ENCODE measurements around the gene METTL8. TPM values are rescaled to one million over a fixed set of nuclear protein-coding genes. Genes with fewer than 3 reads are reported as not detected.
"Not testable (repeated sequence)": the region's sequence is repeated elsewhere in the genome, so short reads cannot be mapped to it uniquely, and the experiment has no call there.

The METTL8 gene
- total RNA-seq, 1 experiment from 2014 or later = 19.5 TPM

DNA sequence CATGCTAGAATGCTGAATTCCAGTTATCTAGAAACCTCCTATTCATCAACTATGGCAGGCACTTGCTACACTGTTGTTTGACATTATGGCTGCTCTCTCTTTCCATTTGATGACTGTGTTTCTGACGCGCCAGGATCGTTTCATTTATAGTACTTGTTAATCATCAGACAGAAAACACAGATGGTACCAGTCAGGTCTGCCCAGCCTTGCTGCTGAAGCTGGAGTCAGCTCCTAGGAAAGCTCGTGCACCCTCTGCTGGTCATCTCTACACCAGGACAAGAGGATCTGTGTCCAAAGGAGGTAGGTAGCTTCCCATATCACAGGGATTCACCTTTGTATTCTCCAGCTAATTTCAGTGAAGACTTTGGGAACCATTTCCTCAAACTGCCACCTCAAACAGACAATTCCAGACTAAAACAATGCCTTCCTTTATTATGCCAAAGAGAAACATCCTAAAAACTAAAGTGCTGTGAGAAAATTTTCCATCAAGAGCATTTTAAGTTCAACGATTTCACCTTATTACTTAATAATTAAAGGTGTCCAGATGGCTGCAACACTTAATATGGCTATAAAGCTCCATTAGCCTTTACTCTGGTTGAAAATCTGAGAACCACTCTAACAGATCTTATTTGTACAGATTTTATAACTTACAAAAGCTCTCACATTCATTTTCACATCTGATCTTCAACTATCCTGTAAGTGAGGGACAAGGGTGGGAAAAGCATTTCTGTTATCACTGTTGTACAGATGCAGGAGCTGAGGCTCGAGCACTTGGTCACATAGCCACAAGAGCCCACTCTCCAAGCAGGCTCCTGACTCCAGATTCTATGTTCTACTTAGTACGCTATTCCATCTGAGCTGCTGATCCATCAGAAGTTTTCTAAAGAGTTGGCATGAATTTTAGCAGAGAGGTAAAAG is 17.5 kb downstream of the METTL8 start:
- Histone ChIP-seq H3K4me3 (no peak overlapping the region), H3K27me3 (replicated peaks) (no peaks in the 10 kb centered on the region), H3K27ac (no peak overlapping the region), H3K9me3 (replicated peaks) (no peaks in the 10 kb centered on the region), H3K4me1 (replicated peaks) (peaks cover 8% of the 10 kb centered on the region), H3K36me3 (no peaks in the 10 kb centered on the region)
- peak; percentile 71 to 92 for DNase-seq (ENCODE audit: low read depth in 1 of 2, low spot score in 2 of 2)

DNA sequence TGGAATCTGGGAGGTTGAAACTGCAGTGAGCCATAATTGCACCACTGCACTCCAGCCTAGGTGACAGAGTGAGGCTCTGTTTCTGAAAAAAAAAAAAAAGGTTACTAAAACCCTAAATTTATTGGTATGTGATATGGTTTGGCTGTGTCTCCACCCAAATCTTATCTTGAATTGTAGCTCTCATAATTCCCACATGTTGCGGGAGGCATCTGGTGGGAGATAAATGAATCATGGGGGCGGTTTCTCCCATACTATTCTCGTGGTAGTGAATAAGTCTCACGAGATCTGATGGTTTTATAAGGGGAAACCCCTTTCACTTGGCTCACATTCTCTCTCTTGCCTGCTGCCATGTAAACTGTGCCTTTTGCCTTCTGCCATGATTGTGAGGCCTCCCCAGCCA is 19.1 kb downstream of the METTL8 start:
- H3K36me3 ChIP-seq = not testable (repeated sequence)
- peaks cover 20% of the 10 kb centered on the region for H3K4me1 ChIP-seq (replicated peaks)

DNA sequence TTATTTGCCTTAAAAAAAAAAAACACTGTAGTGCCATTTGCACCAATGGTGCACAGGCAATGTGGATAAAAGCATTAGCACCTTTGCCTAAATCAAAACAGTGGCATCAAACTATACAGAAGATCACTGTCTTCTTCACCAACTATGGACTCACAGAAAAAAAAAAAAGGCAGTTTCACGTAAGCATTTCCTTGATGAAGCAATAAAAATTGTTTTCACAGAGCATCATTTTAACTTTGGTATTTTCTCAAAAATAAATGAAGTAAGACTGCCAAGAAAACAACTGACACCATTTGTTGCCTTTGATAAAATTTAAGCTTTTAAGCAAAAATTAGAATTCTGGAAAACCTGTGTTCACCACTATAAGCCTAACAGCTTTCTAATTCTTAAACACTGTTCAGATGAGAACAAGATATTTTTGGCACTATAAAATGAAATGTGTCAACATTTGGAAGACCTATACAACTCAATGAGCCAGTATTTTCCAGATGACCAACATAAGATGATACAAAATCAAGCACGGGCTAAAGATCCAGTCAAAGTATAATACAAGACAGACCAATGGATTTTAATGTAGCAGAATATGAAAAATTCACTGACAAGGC is 21.1 kb downstream of the METTL8 start:
- no peak overlapping the region for H3K4me3 ChIP-seq
- H3K36me3 ChIP-seq = no peaks in the 10 kb centered on the region
- no peak overlapping the region for H3K27ac ChIP-seq
- no peaks in the 10 kb centered on the region for H3K9me3 ChIP-seq (replicated peaks)
- no peak for DNase-seq (ENCODE audit: low read depth in 1 of 2, low spot score in 2 of 2)
- H3K27me3 ChIP-seq (replicated peaks) = no peaks in the 10 kb centered on the region
- peaks cover 23% of the 10 kb centered on the region for H3K4me1 ChIP-seq (replicated peaks)

More for the DNA sequence above, 19.1 kb downstream of the METTL8 start:
- not testable (repeated sequence) for DNase-seq (ENCODE audit: low read depth in 1 of 2, low spot score in 2 of 2); H3K9me3 ChIP-seq (replicated peaks); H3K4me3 ChIP-seq; H3K27ac ChIP-seq; H3K27me3 ChIP-seq (replicated peaks)

DNA sequence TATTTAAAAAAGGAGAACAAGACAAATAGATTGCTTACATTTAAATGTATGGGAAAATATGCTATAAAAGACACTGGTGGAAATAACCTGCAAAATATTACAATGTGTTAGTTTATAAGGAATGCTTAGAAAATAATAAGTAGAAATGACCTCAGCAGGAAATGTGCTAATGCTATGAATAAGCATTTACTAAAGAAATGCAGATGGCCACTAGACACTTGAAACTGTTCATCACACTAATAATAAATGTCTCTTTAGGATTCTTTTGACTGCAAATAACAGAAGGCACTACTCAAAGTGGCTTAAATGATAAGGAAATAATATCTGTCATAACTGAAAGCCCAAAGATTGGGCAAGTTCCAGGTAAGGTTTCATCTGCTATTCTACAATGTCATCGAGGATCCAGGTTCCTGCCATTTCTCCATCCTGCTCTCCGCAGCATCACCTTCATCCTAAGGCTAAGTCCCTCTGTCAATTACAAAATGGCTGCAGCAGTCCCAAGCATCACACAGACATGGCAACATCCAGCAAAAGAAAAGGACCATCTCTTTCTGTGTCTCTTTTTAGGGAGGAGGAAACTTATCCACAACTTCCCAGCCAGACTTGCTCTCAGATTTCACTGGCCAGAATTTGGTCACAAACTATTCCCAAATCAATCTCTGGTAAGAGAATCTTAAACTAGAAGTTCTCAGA is 21.9 kb downstream of the METTL8 start:
- H3K4me1 ChIP-seq (replicated peaks) = peaks cover 23% of the 10 kb centered on the region
- H3K27ac ChIP-seq = no peak overlapping the region
- no peaks in the 10 kb centered on the region for H3K9me3 ChIP-seq (replicated peaks)

DNA sequence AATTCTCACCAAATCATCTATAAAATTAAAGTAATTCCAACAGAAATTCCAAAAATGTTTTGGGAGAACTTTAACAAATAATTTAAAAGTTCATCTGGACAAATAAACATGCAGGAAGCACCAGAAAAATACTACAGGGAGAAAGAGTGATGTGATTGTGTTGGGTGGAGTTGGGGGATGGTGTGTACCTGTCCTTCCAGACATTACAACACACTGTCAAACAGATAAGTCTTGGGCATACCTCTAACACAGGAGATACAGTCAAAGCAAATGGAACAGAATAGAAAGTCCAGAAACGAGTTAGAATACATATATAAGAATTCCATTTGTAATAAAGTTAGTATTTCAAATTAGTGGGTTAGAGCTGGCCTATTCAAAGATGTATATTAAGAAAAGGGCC is 22.6 kb downstream of the METTL8 start:
- no peaks in the 10 kb centered on the region for H3K9me3 ChIP-seq (replicated peaks)
- H3K27ac ChIP-seq = no peak overlapping the region
- no peak overlapping the region for H3K4me3 ChIP-seq
- no peaks in the 10 kb centered on the region for H3K36me3 ChIP-seq
- no peaks in the 10 kb centered on the region for H3K27me3 ChIP-seq (replicated peaks)
- no peak for DNase-seq (ENCODE audit: low read depth in 1 of 2, low spot score in 2 of 2)
- peaks cover 23% of the 10 kb centered on the region for H3K4me1 ChIP-seq (replicated peaks)

More for the DNA sequence above, 21.9 kb downstream of the METTL8 start:
- Histone ChIP-seq H3K4me3 (no peak overlapping the region), H3K27me3 (replicated peaks) (no peaks in the 10 kb centered on the region), H3K36me3 (no peaks in the 10 kb centered on the region)
- no peak for DNase-seq (ENCODE audit: low read depth in 1 of 2, low spot score in 2 of 2)

DNA sequence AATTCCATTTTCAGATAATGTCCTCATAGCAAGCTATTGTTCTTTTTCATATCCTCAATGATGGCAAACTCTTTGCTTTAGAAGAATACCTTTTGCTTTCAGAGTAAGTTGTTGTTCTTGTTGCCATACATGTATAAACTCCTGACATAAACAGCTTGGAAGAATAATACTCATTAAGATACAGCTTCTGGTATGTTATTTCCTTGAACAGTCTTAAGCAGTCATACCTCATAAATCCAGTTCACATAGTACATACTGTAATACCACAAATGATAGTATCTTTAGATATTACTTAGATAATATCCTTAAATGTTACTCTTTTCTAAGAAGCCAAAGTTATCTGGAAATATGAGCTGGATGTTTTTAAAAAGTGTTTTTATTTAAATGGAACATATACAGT is 23.2 kb downstream of the METTL8 start:
- H3K4me3 ChIP-seq = no peak overlapping the region
- H3K9me3 ChIP-seq (replicated peaks) = no peaks in the 10 kb centered on the region
- no peaks in the 10 kb centered on the region for H3K36me3 ChIP-seq
- H3K4me1 ChIP-seq (replicated peaks) = peaks cover 19% of the 10 kb centered on the region
- DNase-seq (ENCODE audit: low read depth in 1 of 2, low spot score in 2 of 2) = peak in 1 of 2 experiments; percentile 9
- no peaks in the 10 kb centered on the region for H3K27me3 ChIP-seq (replicated peaks)
- H3K27ac ChIP-seq = no peak overlapping the region

DNA sequence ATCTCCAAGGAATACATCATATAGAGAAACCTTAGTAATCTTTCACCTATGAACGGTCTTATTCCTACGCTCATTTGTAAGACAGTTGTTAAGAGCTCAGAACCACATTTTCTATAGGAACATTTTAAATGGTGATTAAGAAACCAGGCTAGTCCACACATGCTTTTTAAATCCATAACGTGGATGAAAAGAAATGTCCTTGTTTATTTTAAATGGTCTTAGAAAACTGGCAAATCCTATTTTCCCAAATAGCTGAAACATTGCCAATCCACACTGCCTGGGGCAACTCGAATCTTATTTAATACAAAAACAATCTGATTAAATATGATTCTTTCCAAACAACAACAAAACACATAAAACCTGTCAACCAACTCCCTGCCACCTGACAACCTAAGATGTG is 23.7 kb downstream of the METTL8 start:
- Histone ChIP-seq H3K36me3 (no peaks in the 10 kb centered on the region), H3K4me1 (replicated peaks) (peaks cover 19% of the 10 kb centered on the region), H3K9me3 (replicated peaks) (no peaks in the 10 kb centered on the region), H3K4me3 (no peak overlapping the region), H3K27me3 (replicated peaks) (no peaks in the 10 kb centered on the region), H3K27ac (no peak overlapping the region)
- peak in 1 of 2 experiments; percentile 25 for DNase-seq (ENCODE audit: low read depth in 1 of 2, low spot score in 2 of 2)

DNA sequence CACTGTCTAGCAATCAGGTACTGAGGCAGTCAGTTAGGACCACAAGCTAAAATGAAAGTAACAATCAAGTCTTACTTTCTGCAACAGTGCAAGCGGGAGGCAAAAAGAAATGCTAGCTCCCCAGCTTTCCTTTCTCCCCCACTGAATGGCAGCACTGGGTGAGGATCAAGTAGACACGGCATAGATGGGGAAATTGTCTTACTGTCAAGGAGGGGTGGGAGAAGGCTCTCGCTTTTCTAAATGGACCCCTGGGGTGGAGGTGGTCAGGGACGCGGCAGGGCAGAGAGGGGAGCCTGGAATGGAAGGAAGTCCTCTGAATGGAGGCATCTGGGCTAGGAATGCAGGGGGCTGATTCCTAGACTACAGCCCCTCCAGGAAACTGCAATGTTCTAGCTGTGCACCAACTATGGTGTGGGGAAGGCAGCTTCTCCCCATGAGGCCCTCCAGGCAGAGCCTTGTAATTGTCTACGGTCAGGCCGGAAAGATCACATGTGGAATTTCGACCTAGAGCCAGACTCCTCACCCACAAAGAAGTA is 24.3 kb downstream of the METTL8 start:
- H3K27me3 ChIP-seq (replicated peaks) = no peaks in the 10 kb centered on the region
- peak in 1 of 2 experiments; percentile 16 for DNase-seq (ENCODE audit: low read depth in 1 of 2, low spot score in 2 of 2)
- H3K4me1 ChIP-seq (replicated peaks) = peaks cover 24% of the 10 kb centered on the region
- H3K36me3 ChIP-seq = no peaks in the 10 kb centered on the region
- H3K4me3 ChIP-seq = no peak overlapping the region
- H3K27ac ChIP-seq = no peak overlapping the region
- H3K9me3 ChIP-seq (replicated peaks) = no peaks in the 10 kb centered on the region

DNA sequence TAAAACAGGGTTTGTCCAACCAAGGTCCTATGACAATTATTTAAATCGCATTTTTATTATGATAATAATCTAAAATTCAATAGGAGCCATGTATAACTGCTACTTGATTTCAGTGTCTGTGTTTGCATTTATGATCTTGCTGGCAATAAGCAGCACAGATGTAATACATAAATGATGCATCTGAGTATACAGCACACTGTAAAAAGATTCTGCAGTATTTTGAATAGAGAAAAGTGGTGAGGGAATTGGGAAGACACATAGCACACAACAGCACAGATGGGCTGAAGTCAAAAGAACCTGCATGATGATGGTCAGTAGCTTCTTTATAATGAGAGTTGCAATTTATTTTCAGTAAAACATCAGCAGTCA is 26.1 kb downstream of the METTL8 start:
- Histone ChIP-seq H3K4me1 (replicated peaks) (peaks cover 38% of the 10 kb centered on the region), H3K9me3 (replicated peaks) (no peaks in the 10 kb centered on the region), H3K27ac (no peak overlapping the region), H3K36me3 (no peaks in the 10 kb centered on the region), H3K27me3 (replicated peaks) (no peaks in the 10 kb centered on the region), H3K4me3 (no peak overlapping the region)
- no peak for DNase-seq (ENCODE audit: low read depth in 1 of 2, low spot score in 2 of 2)

DNA sequence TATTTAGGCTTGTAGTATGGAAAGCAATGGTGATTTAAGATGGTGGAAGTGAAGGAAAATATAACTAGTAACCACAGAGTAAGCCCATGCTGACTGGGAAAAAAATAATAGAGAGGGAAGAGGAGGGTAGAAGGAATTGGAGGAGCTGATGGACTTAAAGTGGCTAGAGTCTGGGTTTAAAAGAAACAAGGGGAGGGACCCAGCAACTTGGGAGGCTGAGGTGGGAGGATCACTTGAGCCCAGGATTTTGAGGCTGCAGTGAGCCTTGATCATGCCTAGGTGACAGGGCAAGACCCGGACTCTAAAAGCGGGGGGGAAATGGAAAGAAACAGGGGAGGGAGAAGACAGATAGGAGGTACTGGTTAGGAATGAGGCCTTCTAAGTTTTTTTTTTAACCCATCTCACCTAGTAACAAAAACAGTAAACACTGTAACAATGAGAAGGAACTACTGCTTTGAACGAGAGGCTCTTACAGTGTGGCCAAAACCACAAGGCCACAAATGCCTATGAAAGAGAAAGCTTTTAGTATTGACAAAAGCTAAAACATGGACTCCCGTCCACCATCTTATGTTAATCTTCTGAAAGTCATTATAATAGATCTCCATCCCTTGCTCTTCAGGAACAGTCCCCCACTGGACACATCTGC is 26.6 kb downstream of the METTL8 start:
- no peak overlapping the region for H3K4me3 ChIP-seq
- H3K9me3 ChIP-seq (replicated peaks) = no peaks in the 10 kb centered on the region
- H3K4me1 ChIP-seq (replicated peaks) = peaks cover 38% of the 10 kb centered on the region
- DNase-seq (ENCODE audit: low read depth in 1 of 2, low spot score in 2 of 2) = peak in 1 of 2 experiments; percentile 9
- H3K27me3 ChIP-seq (replicated peaks) = no peaks in the 10 kb centered on the region
- H3K36me3 ChIP-seq = no peaks in the 10 kb centered on the region
- H3K27ac ChIP-seq = no peak overlapping the region

DNA sequence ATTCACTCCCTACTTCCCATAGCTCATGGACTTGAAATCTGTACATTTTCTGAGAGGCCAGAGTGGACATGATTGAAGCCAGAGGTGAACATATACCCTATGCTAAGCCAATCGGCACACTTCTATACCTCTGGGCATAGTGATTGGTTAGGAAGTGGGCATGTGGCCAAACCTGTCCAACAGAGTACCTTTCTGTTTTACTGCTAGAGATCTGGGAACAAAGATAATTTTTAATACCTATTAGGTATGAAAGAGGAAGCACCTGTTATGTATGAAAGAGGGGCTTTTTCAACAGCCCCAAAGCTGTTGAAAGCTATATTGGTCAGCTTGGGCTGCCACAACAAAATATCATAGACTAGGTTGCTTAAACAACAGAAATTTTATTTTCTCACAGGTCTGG is 27.7 kb downstream of the METTL8 start:
- no peak for DNase-seq (ENCODE audit: low read depth in 1 of 2, low spot score in 2 of 2)
- Histone ChIP-seq H3K27me3 (replicated peaks) (no peaks in the 10 kb centered on the region), H3K4me1 (replicated peaks) (peaks cover 34% of the 10 kb centered on the region), H3K4me3 (no peak overlapping the region), H3K36me3 (no peaks in the 10 kb centered on the region), H3K27ac (no peak overlapping the region), H3K9me3 (replicated peaks) (no peaks in the 10 kb centered on the region; the same call in 1 of the 2 replicates)

DNA sequence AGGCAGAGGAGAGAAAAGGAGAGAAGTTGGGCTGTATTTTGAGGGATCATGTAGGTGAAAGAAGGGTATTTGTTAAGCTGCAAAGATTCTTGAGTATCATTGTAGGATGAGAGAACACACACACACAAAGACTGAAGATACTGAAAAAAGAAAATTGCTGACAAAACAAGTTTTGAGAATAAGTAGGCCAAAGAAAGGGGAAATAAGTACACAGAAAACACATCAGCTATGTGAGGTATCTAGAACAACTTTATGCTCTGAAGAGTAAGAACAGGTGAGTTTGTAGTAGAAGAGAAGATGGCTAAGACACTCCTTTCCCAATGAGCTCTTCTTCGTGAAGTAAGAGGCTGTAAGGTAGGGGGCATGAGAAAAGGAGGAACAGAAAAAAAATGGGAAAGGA is 28.2 kb downstream of the METTL8 start:
- H3K4me1 ChIP-seq (replicated peaks) = peaks cover 31% of the 10 kb centered on the region
- DNase-seq (ENCODE audit: low read depth in 1 of 2, low spot score in 2 of 2) = no peak
- no peaks in the 10 kb centered on the region; the same call in 1 of the 2 replicates for H3K9me3 ChIP-seq (replicated peaks)
- no peaks in the 10 kb centered on the region for H3K27me3 ChIP-seq (replicated peaks)
- H3K27ac ChIP-seq = no peak overlapping the region
- no peaks in the 10 kb centered on the region for H3K36me3 ChIP-seq
- H3K4me3 ChIP-seq = no peak overlapping the region

DNA sequence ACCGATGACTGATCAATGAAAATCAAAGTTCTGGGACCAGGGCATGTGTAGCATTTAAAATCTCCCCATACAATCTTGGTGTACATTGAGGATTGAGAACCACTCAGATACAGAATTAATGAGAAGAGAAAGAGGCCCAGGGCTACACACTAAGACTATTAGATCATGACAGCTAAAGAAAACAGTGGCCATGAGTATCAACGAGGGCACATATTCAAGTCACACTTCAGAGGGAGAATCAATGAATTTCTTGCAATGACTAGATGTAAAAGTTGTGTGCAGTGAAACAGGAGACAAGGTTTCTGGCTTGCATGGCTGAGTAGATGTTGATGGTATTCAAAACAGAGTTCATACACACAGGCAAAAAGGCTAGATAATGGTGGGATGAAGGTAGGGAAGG is 29.1 kb downstream of the METTL8 start:
- H3K4me3 ChIP-seq = no peak overlapping the region
- H3K36me3 ChIP-seq = no peaks in the 10 kb centered on the region
- peak overlapping the region; percentile 69 for H3K27ac ChIP-seq
- H3K27me3 ChIP-seq (replicated peaks) = no peaks in the 10 kb centered on the region
- H3K4me1 ChIP-seq (replicated peaks) = peaks cover 23% of the 10 kb centered on the region
- no peaks in the 10 kb centered on the region; the same call in 1 of the 2 replicates for H3K9me3 ChIP-seq (replicated peaks)
- no peak for DNase-seq (ENCODE audit: low read depth in 1 of 2, low spot score in 2 of 2)

Data from SJSA1 (cell line).